ENCODE measurements around the gene TSPAN18.

TSPAN18 gene

GRCh38 chr11:44889266-44889665 is 162.5 kb downstream of the TSPAN18 start:
- no peak for DNase-seq (ENCODE audit: low spot score)

DNA sequence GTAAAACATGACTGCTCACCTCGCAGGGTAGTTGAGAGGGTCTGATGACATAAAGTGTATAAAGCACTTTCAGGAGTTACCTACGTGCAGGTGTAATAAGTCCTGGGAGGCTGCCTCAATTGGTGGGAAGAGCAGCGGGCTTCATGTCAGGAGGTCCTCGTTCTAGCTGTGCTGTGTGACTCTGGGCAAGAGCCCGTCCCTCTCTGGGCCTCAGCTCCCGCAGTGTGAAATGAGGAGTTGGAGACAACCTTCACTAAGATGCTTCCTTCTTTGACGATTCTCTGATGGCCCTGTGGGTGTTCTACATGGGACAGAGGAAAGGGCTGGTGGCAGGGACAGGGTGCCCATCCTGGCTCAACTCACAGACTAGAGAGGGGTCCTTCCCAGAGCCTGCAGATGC is 166.1 kb downstream of the TSPAN18 start:
- no peak for DNase-seq (ENCODE audit: low spot score)

- DNase-seq (ENCODE audit: low spot score): no peak
Measured at GRCh38 chr11:44893308-44893822, 166.6 kb downstream of the TSPAN18 start.

GRCh38 chr11:44893846-44894617 is 167.3 kb downstream of the TSPAN18 start:
- peak; percentile 49 for DNase-seq (ENCODE audit: low spot score)

DNA sequence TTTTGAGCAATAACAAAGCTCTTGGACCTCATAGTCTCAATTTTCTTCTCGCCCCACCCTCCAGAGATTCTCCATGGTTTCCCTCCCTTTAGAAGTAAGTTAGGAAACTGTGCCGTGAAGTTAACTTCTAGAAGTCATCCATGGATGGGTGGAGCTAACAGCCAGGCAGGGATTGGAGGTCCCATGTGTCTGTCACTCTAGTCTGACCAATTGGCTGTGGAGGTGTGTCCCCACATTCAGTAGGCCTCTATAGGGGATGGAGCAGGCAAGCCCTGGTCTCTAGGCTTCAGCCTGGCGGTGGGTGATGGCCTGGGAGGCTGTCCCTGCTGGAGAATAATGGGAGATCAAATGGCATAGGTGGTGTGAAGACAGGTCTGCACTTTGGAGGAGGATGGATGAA is 173.2 kb downstream of the TSPAN18 start:
- peak; percentile 13 for DNase-seq (ENCODE audit: low spot score)

- DNase-seq (ENCODE audit: low spot score): no peak
Measured at GRCh38 chr11:44901120-44901633, 174.4 kb downstream of the TSPAN18 start.

DNA sequence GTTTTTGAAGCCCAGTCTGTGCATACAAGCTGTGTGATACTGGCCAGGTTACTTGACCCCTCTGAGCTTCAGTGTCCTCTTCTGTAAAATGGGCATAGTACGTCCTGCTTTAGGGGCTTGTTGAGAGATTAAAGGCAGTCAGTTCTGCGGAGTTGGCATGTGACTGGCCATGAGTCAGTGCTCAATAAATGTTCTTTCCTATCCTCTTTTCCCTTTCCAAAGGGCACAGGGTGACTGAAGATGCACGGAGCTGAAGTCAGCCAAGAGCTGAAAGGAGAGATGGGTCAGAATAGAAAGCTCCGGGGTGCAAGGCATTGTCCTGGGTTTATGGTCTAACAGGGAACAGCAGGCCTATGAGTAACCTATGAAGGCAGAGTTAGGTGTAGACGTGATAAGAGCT is 175.0 kb downstream of the TSPAN18 start:
- DNase-seq (ENCODE audit: low spot score): no peak

DNA sequence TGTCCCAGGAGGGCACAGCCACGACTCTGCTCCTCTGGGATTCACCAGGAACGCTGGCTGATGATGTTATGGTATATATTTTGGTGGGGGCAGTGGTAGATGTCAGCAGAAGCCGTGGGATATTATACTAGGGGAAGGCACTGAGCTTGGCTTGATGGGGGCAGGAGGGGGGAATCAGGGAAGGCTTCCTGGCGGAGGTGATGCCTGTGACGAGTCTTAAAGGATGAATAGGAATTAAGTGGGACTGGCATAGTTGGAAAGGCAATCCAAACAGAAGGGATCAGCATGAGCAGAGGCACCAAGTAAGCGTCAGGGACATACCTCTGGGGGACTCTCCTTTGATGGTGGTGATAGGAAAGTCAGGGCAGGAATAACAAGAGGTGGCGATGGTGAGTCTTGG is 176.3 kb downstream of the TSPAN18 start:
- no peak for DNase-seq (ENCODE audit: low spot score)

- no peak for DNase-seq (ENCODE audit: low spot score)
Measured at GRCh38 chr11:44903518-44903917, 176.8 kb downstream of the TSPAN18 start.

- no peak for DNase-seq (ENCODE audit: low spot score)
Measured at GRCh38 chr11:44904261-44905020, 177.7 kb downstream of the TSPAN18 start.

GRCh38 chr11:44905131-44905866 is 178.5 kb downstream of the TSPAN18 start:
- DNase-seq (ENCODE audit: low spot score): no peak

DNA sequence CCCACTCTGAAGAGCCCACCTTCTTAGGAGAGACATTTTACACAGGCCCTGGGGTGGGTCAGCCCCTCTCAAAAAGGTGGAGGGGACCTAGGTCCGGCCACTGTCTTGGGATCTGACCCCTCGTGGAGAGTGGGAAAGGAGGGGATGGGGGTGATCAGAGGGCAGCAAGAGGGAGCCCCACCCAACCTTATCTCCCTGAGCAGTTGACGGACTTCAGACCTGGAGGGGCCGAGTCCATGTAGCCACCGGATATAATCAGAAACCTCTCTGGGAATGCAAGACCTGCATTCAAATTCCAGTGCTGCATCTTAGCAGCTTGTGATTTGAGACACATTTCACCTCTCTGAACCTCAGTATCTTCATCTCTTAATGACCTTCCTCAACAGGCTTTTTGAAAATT is 179.9 kb downstream of the TSPAN18 start:
- DNase-seq (ENCODE audit: low spot score): no peak

GRCh38 chr11:44909557-44909956 is 182.8 kb downstream of the TSPAN18 start:
- no peak for DNase-seq (ENCODE audit: low spot score)

- no peak for DNase-seq (ENCODE audit: low spot score)
Measured at GRCh38 chr11:44910591-44910990, 183.8 kb downstream of the TSPAN18 start.

GRCh38 chr11:44911029-44911814 is 184.5 kb downstream of the TSPAN18 start:
- DNase-seq (ENCODE audit: low spot score): peak; percentile 85

DNA sequence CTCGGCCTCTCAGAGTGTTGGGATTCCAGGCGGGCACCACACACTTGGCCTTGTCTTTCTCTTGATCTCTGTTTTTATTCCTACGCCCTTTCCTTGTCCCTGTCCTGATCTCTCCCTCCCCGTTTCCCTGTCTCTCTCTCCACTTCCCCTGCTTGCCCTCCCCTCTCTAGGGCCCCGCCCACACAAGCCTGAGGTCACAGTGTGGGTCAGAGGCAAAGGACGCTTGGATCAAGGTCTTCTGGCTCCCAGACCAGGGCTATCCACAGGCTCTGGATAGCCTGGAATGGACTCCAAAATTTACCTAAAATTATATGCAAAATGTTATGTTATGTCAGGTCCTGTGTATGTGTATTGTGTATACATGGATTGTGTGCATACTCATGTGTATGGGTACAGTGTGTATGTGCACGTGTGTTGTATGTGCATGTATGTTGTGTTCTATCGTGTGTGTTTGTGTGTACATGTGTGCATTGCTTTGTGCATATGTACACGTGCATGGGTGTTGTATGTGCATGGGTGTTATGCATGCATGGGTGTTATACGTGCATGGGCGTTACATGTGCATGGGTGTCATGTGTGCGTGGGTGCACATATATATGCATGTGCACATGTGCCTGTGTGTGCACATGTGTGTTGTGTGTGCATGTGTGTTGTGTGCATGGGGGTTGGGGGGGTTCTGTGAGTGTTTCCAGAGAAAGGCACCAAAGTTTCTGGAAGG is 185.7 kb downstream of the TSPAN18 start:
- no peak for DNase-seq (ENCODE audit: low spot score)

- DNase-seq (ENCODE audit: low spot score): no peak
Measured at GRCh38 chr11:44913502-44913901, 186.7 kb downstream of the TSPAN18 start.

DNA sequence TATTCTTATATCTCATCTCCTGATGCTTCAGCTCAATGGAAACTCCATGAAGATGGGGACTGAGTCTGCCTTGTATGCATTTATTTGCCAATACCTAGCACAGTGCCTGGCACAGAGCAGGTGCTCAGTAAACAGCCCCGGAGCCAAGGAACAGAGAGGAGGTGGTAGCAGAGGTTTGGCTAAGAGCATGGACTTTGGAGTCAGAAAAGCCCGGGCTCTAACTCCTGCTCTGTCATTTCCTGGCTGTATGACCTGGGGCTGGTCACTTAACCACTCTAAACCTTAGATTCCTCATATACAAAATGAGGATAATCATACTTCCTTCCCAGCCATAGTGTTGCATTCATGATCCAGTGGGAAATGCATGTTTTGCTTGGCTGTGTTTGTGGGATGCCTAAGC is 187.3 kb downstream of the TSPAN18 start:
- DNase-seq (ENCODE audit: low spot score): no peak

DNA sequence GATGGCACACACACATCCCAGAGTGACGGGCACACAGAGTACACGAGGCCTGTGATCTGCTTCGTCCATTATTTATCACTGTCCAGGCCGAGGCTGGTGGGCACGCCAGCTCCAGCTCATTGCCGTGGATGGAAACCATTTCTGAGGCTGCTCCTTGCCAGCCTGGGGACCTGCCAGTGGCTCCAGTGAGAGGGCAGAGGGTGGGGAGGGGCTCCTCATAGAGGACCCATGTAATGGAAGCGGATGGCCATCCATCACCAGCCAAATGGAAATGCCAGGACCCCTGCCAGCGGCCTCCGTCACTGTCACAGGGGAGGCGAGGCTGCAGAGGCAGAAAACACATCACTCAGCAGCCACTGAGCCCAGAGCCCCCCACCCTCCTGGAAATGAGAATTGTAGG is 188.2 kb downstream of the TSPAN18 start:
- DNase-seq (ENCODE audit: low spot score): no peak

DNA sequence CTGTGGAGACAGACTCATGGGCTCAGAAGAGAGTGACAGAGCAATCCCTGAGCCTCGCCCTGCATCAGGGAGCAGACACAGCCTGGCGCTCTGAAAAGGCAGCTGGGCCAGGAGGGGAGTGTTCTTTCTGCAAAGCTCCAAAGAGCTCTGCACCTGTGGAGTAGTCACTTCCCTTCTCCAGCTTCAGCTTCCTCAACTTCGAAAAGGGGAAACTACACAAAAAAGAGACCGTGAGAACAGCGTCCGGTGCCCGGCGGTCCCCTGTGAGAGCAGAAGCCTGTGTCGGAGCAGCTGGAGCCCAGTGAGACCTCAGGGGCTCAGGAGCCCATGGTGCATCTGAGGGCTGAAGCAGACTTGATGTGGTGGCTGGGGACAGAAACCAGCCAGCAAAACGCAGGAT is 188.9 kb downstream of the TSPAN18 start:
- DNase-seq (ENCODE audit: low spot score): no peak

GRCh38 chr11:44916331-44916730 is 189.6 kb downstream of the TSPAN18 start:
- DNase-seq (ENCODE audit: low spot score): no peak

Data from CD4-positive, alpha-beta T cell treated with Interleukin-2 at 100 ng/mL for 4 hours (primary cell).